ENCODE results near the gene HMGN1. TPM values are rescaled to one million over a fixed set of nuclear protein-coding genes. Genes with fewer than 3 reads are reported as not detected.

Gene HMGN1
- total RNA-seq, 1 experiment from 2014 or later: 335 TPM

DNA sequence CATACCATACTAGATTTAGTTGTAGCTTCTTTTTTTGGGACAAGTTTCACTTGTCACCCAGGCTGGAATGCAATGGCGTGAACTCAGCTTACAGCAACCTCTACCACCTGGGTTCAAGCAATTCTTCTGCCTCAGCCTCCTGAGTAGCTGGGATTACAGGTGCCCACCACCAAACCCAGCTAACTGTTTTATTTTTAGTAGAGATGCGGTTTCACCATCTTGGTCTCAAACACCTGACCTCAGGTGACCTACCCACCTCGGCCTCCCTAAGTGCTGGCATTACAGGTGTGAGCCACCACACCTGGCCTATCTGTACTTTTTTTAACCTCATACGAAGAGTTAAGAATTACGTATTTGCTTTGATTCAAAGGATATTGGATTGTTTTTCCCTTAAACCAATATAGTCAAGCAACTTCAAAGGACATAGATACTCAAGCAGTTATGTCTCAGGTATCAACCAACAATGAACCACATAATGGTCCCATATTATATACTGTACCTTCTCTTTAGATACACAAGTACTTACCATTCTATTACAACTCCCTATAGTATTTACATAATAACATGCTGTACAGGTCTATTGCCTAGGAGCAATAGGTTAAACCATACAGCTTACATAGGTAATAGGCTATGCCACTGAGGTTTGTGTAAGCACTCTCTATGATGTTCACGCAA is 7.5 kb downstream of the HMGN1 start:
- no peaks in the 10 kb centered on the region for H3K9me3 ChIP-seq (ENCODE audit: low read length)
- peaks cover 13% of the 10 kb centered on the region for H3K4me1 ChIP-seq (ENCODE audit: insufficient read depth, low read length)
- no peak overlapping the region for H3K27ac ChIP-seq (ENCODE audit: low read length)
- CTCF ChIA-PET: no interaction called here
- no peak overlapping the region for H3K9ac ChIP-seq (ENCODE audit: low read length)
- no peak overlapping the region for H3K4me2 ChIP-seq (ENCODE audit: low read length)
- POLR2A ChIA-PET (ENCODE audit: unreplicated experiment): no interaction called here
- H2AFZ ChIP-seq (ENCODE audit: low read length): no peak overlapping the region
- peaks cover 39% of the 10 kb centered on the region for H3K36me3 ChIP-seq (ENCODE audit: low read depth, low read length)
- H4K20me1 ChIP-seq (ENCODE audit: low read length): peaks cover 19% of the 10 kb centered on the region
- H3K9me2 ChIP-seq (replicated peaks; ENCODE audit: low read length): no peaks in the 10 kb centered on the region
- H3K27me3 ChIP-seq (ENCODE audit: low read length): no peaks in the 10 kb centered on the region
- H3K79me2 ChIP-seq (ENCODE audit: low read length): peaks cover 21% of the 10 kb centered on the region
- ATAC-seq (no peak), DNase-seq (no peak)
- no TSS peak for BruUV-seq (replicated peaks)
- no peaks in the 10 kb centered on the region for H3F3A ChIP-seq (ENCODE audit: low read length, unreplicated experiment)
- no peak overlapping the region for H3K4me3 ChIP-seq (ENCODE audit: low read length)
- TF ChIP-seq EZH2 (IDR thresholded peaks at IDR 0.05; ENCODE audit: low read length, unreplicated experiment) (no peak), EZH2phosphoT487 (IDR thresholded peaks at IDR 0.05; ENCODE audit: borderline replicate concordance, low read length) (no peak)
- TF ChIP-seq, protein P1, sequence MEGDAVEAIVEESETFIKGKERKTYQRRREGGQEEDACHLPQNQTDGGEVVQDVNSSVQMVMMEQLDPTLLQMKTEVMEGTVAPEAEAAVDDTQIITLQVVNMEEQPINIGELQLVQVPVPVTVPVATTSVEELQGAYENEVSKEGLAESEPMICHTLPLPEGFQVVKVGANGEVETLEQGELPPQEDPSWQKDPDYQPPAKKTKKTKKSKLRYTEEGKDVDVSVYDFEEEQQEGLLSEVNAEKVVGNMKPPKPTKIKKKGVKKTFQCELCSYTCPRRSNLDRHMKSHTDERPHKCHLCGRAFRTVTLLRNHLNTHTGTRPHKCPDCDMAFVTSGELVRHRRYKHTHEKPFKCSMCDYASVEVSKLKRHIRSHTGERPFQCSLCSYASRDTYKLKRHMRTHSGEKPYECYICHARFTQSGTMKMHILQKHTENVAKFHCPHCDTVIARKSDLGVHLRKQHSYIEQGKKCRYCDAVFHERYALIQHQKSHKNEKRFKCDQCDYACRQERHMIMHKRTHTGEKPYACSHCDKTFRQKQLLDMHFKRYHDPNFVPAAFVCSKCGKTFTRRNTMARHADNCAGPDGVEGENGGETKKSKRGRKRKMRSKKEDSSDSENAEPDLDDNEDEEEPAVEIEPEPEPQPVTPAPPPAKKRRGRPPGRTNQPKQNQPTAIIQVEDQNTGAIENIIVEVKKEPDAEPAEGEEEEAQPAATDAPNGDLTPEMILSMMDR (conservative IDR thresholded peaks at IDR 0.05; ENCODE audit: low read depth, low read length): no peak
- intact Hi-C loops (cut with micrococcal nuclease): no loop called here

DNA sequence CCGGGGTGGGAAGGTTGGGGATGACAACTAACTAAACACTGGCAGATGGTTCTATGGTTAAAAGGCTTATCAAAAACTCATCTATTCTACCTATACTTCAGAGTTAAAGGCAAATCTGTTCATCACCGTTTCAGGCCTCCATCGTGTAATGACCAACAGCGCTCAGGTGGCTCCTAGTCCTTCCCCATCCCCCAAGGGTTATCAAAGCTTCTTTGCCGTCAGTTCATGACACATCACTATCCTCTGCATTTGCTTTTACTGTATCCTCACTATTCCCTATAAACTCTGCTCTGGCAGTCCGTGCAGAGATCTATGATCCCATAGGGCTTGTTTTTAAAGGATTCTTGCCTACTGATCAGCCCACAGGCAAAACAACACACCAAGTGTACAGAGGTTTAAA is 8.2 kb downstream of the HMGN1 start:
- intact Hi-C loops (cut with micrococcal nuclease): no loop called here
- H2AFZ ChIP-seq (ENCODE audit: low read length): no peak overlapping the region
- DNase-seq: no peak
- BruUV-seq (replicated peaks): no TSS peak
- H3K4me2 ChIP-seq (ENCODE audit: low read length): no peak overlapping the region
- H3K9ac ChIP-seq (ENCODE audit: low read length): no peak overlapping the region
- POLR2A ChIA-PET (ENCODE audit: unreplicated experiment): no interaction called here
- no peak overlapping the region for H3K4me3 ChIP-seq (ENCODE audit: low read length)
- H3K79me2 ChIP-seq (ENCODE audit: low read length): peaks cover 14% of the 10 kb centered on the region
- no peaks in the 10 kb centered on the region for H3K27me3 ChIP-seq (ENCODE audit: low read length)
- CTCF ChIA-PET: no interaction called here
- H3K9me2 ChIP-seq (replicated peaks; ENCODE audit: low read length): no peaks in the 10 kb centered on the region
- H3K27ac ChIP-seq (ENCODE audit: low read length): no peak overlapping the region
- ATAC-seq: no peak; the same call in 1 of the 2 replicates
- peaks cover 12% of the 10 kb centered on the region for H4K20me1 ChIP-seq (ENCODE audit: low read length)
- no peaks in the 10 kb centered on the region for H3K9me3 ChIP-seq (ENCODE audit: low read length)
- H3K4me1 ChIP-seq (ENCODE audit: insufficient read depth, low read length): peaks cover 6% of the 10 kb centered on the region; the same call in 1 of the 2 replicates
- peaks cover 32% of the 10 kb centered on the region for H3K36me3 ChIP-seq (ENCODE audit: low read depth, low read length)
- H3F3A ChIP-seq (ENCODE audit: low read length, unreplicated experiment): no peaks in the 10 kb centered on the region
- no peak for TF ChIP-seq EZH2phosphoT487 (IDR thresholded peaks at IDR 0.05; ENCODE audit: borderline replicate concordance, low read length)
- TF ChIP-seq EZH2 (IDR thresholded peaks at IDR 0.05; ENCODE audit: low read length, unreplicated experiment): no peak
- TF ChIP-seq, protein P1 (conservative IDR thresholded peaks at IDR 0.05; ENCODE audit: low read depth, low read length): no peak

DNA sequence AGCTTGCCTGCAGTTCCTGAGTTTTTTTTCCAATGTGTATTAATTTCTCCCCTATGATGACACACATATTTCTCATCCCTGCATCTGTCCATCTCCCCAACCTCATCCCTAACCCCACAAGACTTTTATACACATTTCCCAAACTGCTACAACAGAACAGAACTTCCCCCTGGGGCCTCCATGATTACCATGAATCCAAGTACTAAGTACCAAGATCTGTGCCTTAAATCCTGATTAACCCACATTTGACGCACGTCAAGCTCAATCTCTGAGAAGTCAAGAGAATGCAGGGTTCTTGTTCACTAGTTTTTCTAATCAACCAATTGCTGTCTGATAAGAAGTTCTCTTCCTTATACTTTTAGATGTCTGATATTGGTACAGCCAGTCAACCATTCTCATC is 9.7 kb downstream of the HMGN1 start:
- Histone ChIP-seq H3K4me1 (ENCODE audit: insufficient read depth, low read length) (no peaks in the 10 kb centered on the region), H3K9me3 (ENCODE audit: low read length) (no peaks in the 10 kb centered on the region)
- POLR2A ChIA-PET (ENCODE audit: unreplicated experiment): no interaction called here

More for the DNA sequence above, 9.7 kb downstream of the HMGN1 start:
- ATAC-seq (no peak), DNase-seq (no peak)
- intact Hi-C loops (cut with micrococcal nuclease): no loop called here
- no peak overlapping the region for H3K27ac ChIP-seq (ENCODE audit: low read length)
- no peaks in the 10 kb centered on the region for H3K9me2 ChIP-seq (replicated peaks; ENCODE audit: low read length)
- H3K79me2 ChIP-seq (ENCODE audit: low read length): no peaks in the 10 kb centered on the region
- H3K36me3 ChIP-seq (ENCODE audit: low read depth, low read length): peaks cover 18% of the 10 kb centered on the region
- H3K27me3 ChIP-seq (ENCODE audit: low read length): no peaks in the 10 kb centered on the region
- H3K4me3 ChIP-seq (ENCODE audit: low read length): no peak overlapping the region
- TF ChIP-seq EZH2 (IDR thresholded peaks at IDR 0.05; ENCODE audit: low read length, unreplicated experiment) (no peak), EZH2phosphoT487 (IDR thresholded peaks at IDR 0.05; ENCODE audit: borderline replicate concordance, low read length) (no peak)
- TF ChIP-seq, protein P1 (conservative IDR thresholded peaks at IDR 0.05; ENCODE audit: low read depth, low read length): no peak
- CTCF ChIA-PET: interaction anchor here (0.7 kb wide), 1 partner anchor 48 kb away, joined by 3 read pairs; no protein-coding TSS in a partner anchor
- no TSS peak for BruUV-seq (replicated peaks)
- H3K9ac ChIP-seq (ENCODE audit: low read length): no peak overlapping the region
- no peak overlapping the region for H3K4me2 ChIP-seq (ENCODE audit: low read length)
- no peak overlapping the region for H2AFZ ChIP-seq (ENCODE audit: low read length)
- H4K20me1 ChIP-seq (ENCODE audit: low read length): peaks cover 6% of the 10 kb centered on the region
- no peaks in the 10 kb centered on the region for H3F3A ChIP-seq (ENCODE audit: low read length, unreplicated experiment)

Measured in PC-3 (cell line).